ENCODE results near the gene C3orf52. TPM values are rescaled to one million over a fixed set of nuclear protein-coding genes. Genes with fewer than 3 reads are reported as not detected.

Gene C3orf52
- total and polyA plus RNA-seq, 9 donors: 0.24 to 5.5 (median 0.48) TPM

- H3K4me3 ChIP-seq: no peak overlapping the region
- no peak for DNase-seq
- WGBS, 3 donors: 53 to 65% (median 54%) methylated on average over 5 of the region's 5 CpGs
- H3K4me1 ChIP-seq (ENCODE audit: insufficient read depth): no peaks in the 10 kb centered on the region
- H3K9me3 ChIP-seq: no peaks in the 10 kb centered on the region
- H3K36me3 ChIP-seq: no peaks in the 10 kb centered on the region
- TF ChIP-seq EP300 (IDR thresholded peaks at IDR 0.05): no peak
- TF ChIP-seq POLR2A (IDR thresholded peaks at IDR 0.05): no peak
- TF ChIP-seq CTCF (IDR thresholded peaks at IDR 0.05): no peak
- no peaks in the 10 kb centered on the region for H3K27me3 ChIP-seq
- H3K27ac ChIP-seq: no peak overlapping the region
- intact Hi-C loops (cut with DNase I): no loop called here
Observed at GRCh38 chr3:112109322-112109721, 23.1 kb downstream of the C3orf52 start.

- H3K9me3 ChIP-seq: no peaks in the 10 kb centered on the region
- H3K27me3 ChIP-seq: no peaks in the 10 kb centered on the region
- WGBS, 3 donors: 47 to 49% (median 49%) methylated on average over 3 of the region's 3 CpGs
- no peak for TF ChIP-seq POLR2A (IDR thresholded peaks at IDR 0.05)
- TF ChIP-seq CTCF (IDR thresholded peaks at IDR 0.05): no peak
- no peak for TF ChIP-seq EP300 (IDR thresholded peaks at IDR 0.05)
- H3K36me3 ChIP-seq: no peaks in the 10 kb centered on the region
- H3K4me3 ChIP-seq: no peak overlapping the region
- no peaks in the 10 kb centered on the region for H3K4me1 ChIP-seq (ENCODE audit: insufficient read depth)
- intact Hi-C loops (cut with DNase I): no loop called here
- no peak for DNase-seq
- H3K27ac ChIP-seq: no peak overlapping the region
Observed at GRCh38 chr3:112111785-112112402, 25.7 kb downstream of the C3orf52 start.

GRCh38 chr3:112114576-112115160 is 28.5 kb downstream of the C3orf52 start:
- TF ChIP-seq EP300 (IDR thresholded peaks at IDR 0.05): no peak
- no peak for TF ChIP-seq CTCF (IDR thresholded peaks at IDR 0.05)
- no peak for TF ChIP-seq POLR2A (IDR thresholded peaks at IDR 0.05)
- H3K4me3 ChIP-seq: no peak overlapping the region
- H3K36me3 ChIP-seq: no peaks in the 10 kb centered on the region
- WGBS, 3 donors: 95 to 96% (median 95%) methylated on average over 6 of the region's 6 CpGs
- no peaks in the 10 kb centered on the region for H3K9me3 ChIP-seq
- intact Hi-C loops (cut with DNase I): no loop called here
- H3K27me3 ChIP-seq: no peaks in the 10 kb centered on the region
- H3K4me1 ChIP-seq (ENCODE audit: insufficient read depth): no peaks in the 10 kb centered on the region
- no peak overlapping the region for H3K27ac ChIP-seq
- DNase-seq: no peak

GRCh38 chr3:112115161-112115739 is 29.1 kb downstream of the C3orf52 start:
- Histone ChIP-seq H3K9me3 (no peaks in the 10 kb centered on the region), H3K4me1 (ENCODE audit: insufficient read depth) (no peaks in the 10 kb centered on the region), H3K36me3 (no peaks in the 10 kb centered on the region), H3K27ac (no peak overlapping the region), H3K4me3 (no peak overlapping the region), H3K27me3 (no peaks in the 10 kb centered on the region)
- intact Hi-C loops (cut with DNase I): no loop called here
- WGBS, 3 donors: 90 to 93% (median 91%) methylated on average over 6 of the region's 6 CpGs
- no peak for TF ChIP-seq EP300 (IDR thresholded peaks at IDR 0.05)
- no peak for TF ChIP-seq POLR2A (IDR thresholded peaks at IDR 0.05)
- TF ChIP-seq CTCF (IDR thresholded peaks at IDR 0.05): no peak
- no peak for DNase-seq
